Measurements from ENCODE around the gene OR1I1. TPM values are rescaled to one million over a fixed set of nuclear protein-coding genes. Genes with fewer than 3 reads are reported as not detected.

The OR1I1 gene
- total and polyA plus RNA-seq, 2 of the 4 experiments (the other 2 are of a cell fraction) = not detected

DNA sequence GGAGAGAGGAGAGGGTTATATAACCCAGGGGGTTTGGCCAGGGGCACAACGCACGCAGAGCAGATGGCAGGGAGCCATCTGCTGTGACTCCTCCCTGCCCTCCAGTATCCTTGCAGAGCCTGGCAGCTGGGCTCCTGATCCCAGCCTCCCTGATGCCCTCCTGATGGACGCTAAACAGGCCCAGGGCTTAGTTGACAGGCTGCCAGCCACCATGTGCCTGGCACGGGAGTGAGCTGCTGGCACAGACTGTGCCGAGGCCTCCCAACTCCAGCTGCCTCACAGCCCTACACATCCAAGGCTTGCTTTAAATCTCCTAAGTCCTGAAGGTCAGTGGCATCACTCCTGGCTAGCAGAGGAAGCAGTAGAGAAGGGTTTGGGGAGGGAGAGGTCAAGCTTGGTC, 41.9 kb downstream of the OR1I1 start:
- TF ChIP-seq RFX5 (IDR thresholded peaks at IDR 0.05; ENCODE audit: low read depth, low read length) (no peak), FOS (IDR thresholded peaks at IDR 0.05; ENCODE audit: low read depth, low read length) (no peak), NFE2L2 (IDR thresholded peaks at IDR 0.05; ENCODE audit: low read depth, low read length) (no peak), MAFK (IDR thresholded peaks at IDR 0.05; ENCODE audit: low read depth, low read length) (no peak), MXI1 (IDR thresholded peaks at IDR 0.05; ENCODE audit: borderline replicate concordance, low read depth, low read length) (no peak), ELK1 (IDR thresholded peaks at IDR 0.05; ENCODE audit: borderline replicate concordance, low read depth, low read length) (no peak), POLR2A (IDR thresholded peaks at IDR 0.05; ENCODE audit: low read depth, low read length) (no peak), BHLHE40 (IDR thresholded peaks at IDR 0.05; ENCODE audit: low read depth, low read length) (no peak), CEBPB (IDR thresholded peaks at IDR 0.05; ENCODE audit: low read depth, low read length) (no peak), RCOR1 (IDR thresholded peaks at IDR 0.05; ENCODE audit: insufficient replicate concordance, low read length) (no peak)
- TF ChIP-seq, protein P1, sequence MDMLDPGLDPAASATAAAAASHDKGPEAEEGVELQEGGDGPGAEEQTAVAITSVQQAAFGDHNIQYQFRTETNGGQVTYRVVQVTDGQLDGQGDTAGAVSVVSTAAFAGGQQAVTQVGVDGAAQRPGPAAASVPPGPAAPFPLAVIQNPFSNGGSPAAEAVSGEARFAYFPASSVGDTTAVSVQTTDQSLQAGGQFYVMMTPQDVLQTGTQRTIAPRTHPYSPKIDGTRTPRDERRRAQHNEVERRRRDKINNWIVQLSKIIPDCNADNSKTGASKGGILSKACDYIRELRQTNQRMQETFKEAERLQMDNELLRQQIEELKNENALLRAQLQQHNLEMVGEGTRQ (IDR thresholded peaks at IDR 0.05; ENCODE audit: low read depth, low read length) = no peak
- Histone ChIP-seq H3K4ac (ENCODE audit: low read depth, low read length) (no peak overlapping the region; the same call in 1 of the 2 replicates), H4K5ac (ENCODE audit: low read depth, low read length) (no peak overlapping the region), H3K9me1 (ENCODE audit: insufficient read depth, low read length) (no peaks in the 10 kb centered on the region), H3K27me3 (ENCODE audit: control insufficient read depth, insufficient read depth, low read length) (no peaks in the 10 kb centered on the region), H3K23ac (ENCODE audit: low read depth, low read length) (peak overlapping the region; percentile 86; the same call in 1 of the 2 replicates), H3K56ac (ENCODE audit: extremely low read depth, insufficient read depth, low read length) (no peak overlapping the region), H3K18ac (ENCODE audit: low read depth, low read length) (no peak overlapping the region), H4K20me1 (ENCODE audit: insufficient read depth, low read length) (0 out of 2 replicates have a peak, but pooled peaks cover 3% of the 10 kb centered on the region), H2BK120ac (ENCODE audit: low read depth, low read length) (no peak overlapping the region), H3K79me1 (ENCODE audit: low read depth in 1 of 2, low read length in 2 of 2) (peaks cover 18 to 38% of the 10 kb centered on the region in 2 experiments), H3K27ac (ENCODE audit: insufficient read depth, low read length) (no peak overlapping the region), H2AK9ac (replicated peaks; ENCODE audit: low read depth, low read length, poor library complexity) (peak overlapping the region; percentile 96), H3K4me2 (ENCODE audit: low read depth, low read length) (peak overlapping the region; percentile 88; the same call in 1 of the 2 replicates), H4K8ac (ENCODE audit: low read depth in 2 of 2, low read length in 2 of 2) (no peak overlapping the region), H2BK15ac (ENCODE audit: low read depth, low read length) (no peak overlapping the region), H2BK5ac (ENCODE audit: low read depth, low read length, poor library complexity, severe bottlenecking) (no peak overlapping the region), H2AFZ (replicated peaks; ENCODE audit: low read length, poor library complexity) (no peak overlapping the region), H3K9ac (ENCODE audit: low read depth, low read length) (peak overlapping the region; percentile 86; the same call in 1 of the 2 replicates), H3K14ac (replicated peaks; ENCODE audit: low read depth, low read length) (no peak overlapping the region), H2AK5ac (ENCODE audit: low read depth, low read length) (no peak overlapping the region), H3K9me3 (ENCODE audit: control insufficient read depth, insufficient read depth, low read length) (no peaks in the 10 kb centered on the region; the same call in 1 of the 2 replicates), H4K91ac (ENCODE audit: insufficient read depth, low read depth, low read length) (no peak overlapping the region), H3K4me1 (ENCODE audit: control insufficient read depth, insufficient read depth, low read length) (peaks cover 6% of the 10 kb centered on the region), H3K36me3 (ENCODE audit: control insufficient read depth, insufficient read depth, low read length) (peaks cover 27% of the 10 kb centered on the region), H3K4me3 (ENCODE audit: insufficient read depth, low read depth, low read length) (no peak overlapping the region), H2BK20ac (ENCODE audit: low read depth, low read length) (no peak overlapping the region)
- intact Hi-C loops (cut with micrococcal nuclease) = no loop called here
- no peak for DNase-seq
- ChIA-PET CTCF (no interaction called here), POLR2A (ENCODE audit: unreplicated experiment) (interaction anchor here (0.6 to 1.3 kb wide), 2 partner anchors 9 to 12 kb away, joined by 3 read pairs; no protein-coding TSS in a partner anchor)
- BruUV-seq (replicated peaks) = no TSS peak
- in situ Hi-C loops (cut with MboI; ENCODE audit: low sequenced_read_pairs) = loop anchor here (25.0 kb wide), 1 partner anchor 1063 kb away; the partner anchor contains the start of genes AP1M1 and FAM32A
- dilution Hi-C loops (cut with HindIII; ENCODE audit: low sequenced_read_pairs, unreplicated experiment) = no loop called here
- ATAC-seq (ENCODE audit: low read depth) = no peak
- 29% methylated on average over 1 of the region's 5 CpGs; no CpG with 5 or more reads in 1 of the 2 experiments for WGBS, 2 experiments (ENCODE audit: extremely low coverage in 2 of 2, insufficient read length in 1 of 2)

Measured in IMR-90 (cell line).